C4-2B (cell line): ENCODE results near the gene ADM2.

Source experiments
- ZFX ChIP-seq: fragments of 450-650 bp; IDR thresholded peaks from 2 replicates; pipeline ENCODE4 v1.6.1; 2017
- TF ChIP-seq, protein P1 (sequence below): fragments of 450-650 bp; conservative IDR thresholded peaks from 2 replicates; pipeline ENCODE4 v1.5.1; 2017; ENCODE audit warnings: mild to moderate bottlenecking

DNA sequence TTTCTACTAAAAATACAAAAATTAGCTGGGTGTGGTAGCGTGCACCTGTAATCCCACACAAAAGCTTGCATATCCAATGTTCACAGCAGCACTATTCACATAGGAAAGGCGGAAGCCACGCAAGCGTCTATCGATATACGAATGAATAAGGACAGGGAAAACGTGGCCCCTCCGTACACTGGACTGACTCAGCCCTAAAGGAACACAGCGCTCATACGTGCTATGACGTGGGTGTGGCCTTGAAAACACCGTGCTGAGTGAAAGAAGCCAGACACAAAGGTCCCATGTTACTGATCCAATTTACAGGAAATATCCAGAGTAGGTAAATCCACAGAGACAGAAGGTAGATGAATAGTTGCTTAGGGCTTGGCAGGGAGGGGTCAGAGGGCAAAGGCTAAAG, 19.1 kb downstream of the ADM2 start:
- TF ChIP-seq, protein P1, sequence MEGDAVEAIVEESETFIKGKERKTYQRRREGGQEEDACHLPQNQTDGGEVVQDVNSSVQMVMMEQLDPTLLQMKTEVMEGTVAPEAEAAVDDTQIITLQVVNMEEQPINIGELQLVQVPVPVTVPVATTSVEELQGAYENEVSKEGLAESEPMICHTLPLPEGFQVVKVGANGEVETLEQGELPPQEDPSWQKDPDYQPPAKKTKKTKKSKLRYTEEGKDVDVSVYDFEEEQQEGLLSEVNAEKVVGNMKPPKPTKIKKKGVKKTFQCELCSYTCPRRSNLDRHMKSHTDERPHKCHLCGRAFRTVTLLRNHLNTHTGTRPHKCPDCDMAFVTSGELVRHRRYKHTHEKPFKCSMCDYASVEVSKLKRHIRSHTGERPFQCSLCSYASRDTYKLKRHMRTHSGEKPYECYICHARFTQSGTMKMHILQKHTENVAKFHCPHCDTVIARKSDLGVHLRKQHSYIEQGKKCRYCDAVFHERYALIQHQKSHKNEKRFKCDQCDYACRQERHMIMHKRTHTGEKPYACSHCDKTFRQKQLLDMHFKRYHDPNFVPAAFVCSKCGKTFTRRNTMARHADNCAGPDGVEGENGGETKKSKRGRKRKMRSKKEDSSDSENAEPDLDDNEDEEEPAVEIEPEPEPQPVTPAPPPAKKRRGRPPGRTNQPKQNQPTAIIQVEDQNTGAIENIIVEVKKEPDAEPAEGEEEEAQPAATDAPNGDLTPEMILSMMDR = no peak
- no peak for TF ChIP-seq ZFX
